ENCODE data around the gene AMACR. TPM values are rescaled to one million over a fixed set of nuclear protein-coding genes. Genes with fewer than 3 reads are reported as not detected.

AMACR gene
- total and polyA plus RNA-seq, 10 of the 15 experiments (the other 5 are each of a cell fraction or from before 2014, with no cell fraction given) = 2.6 to 20.4 (median 10.4) TPM

DNA sequence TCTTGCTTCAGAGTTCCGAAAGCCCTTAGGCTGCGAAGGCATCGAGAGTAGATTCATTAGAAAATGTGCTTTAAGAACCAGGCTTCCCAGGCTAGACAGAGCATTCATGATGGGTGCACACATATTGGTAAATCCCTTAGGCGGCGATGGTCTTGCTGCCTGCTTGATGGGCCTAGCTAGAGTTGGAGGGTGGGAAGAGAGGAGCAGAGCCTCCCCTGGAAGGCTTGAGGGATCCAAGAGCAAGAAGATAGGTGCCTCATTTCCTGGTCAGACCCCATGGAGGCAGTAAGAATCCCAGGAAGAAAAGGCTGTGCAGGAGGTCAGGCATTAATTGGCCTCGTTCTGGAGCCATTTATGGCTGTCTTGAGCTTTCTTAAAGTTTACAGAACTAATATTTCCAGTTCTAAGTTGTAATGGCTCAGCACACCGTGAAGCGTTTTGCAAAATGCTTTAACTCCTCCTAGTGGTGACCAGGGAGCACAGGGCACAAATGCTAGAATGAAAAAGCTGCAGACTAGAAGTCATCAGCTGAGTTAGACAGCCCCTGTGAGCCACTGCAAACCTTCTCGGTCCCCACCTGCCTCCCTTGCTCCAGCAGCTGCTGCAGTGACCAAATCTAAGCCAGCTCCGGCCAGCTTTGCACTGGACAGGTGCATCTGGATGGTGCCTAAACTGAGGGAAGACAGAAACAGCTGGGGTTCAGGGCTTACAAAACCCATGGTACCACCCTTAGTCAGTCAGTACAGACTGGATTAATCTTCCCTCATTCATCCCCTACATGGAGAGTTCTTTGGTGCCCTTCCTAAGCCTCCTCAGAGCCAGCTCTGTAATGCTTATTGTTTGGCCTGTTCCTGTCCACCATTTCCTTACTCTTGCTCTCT lies 38.0 kb downstream of the AMACR start (continued):
- TF ChIP-seq CBFB (IDR thresholded peaks at IDR 0.05; ENCODE audit: low read depth) (no peak), KLF5 (IDR thresholded peaks at IDR 0.05; ENCODE audit: partially characterized antibody) (no peak), ATF2 (IDR thresholded peaks at IDR 0.05; ENCODE audit: low read length) (no peak), MEF2B (IDR thresholded peaks at IDR 0.05; ENCODE audit: partially characterized antibody, poor library complexity, severe bottlenecking) (no peak), NFYB (IDR thresholded peaks at IDR 0.05; ENCODE audit: insufficient read depth, low read depth, low read length) (no peak), BCL11A (IDR thresholded peaks at IDR 0.05; ENCODE audit: low read depth, low read length) (no peak), RBBP5 (conservative IDR thresholded peaks at IDR 0.05) (no peak), EP300 (IDR thresholded peaks at IDR 0.05; ENCODE audit: borderline replicate concordance in 1 of 2, control insufficient read depth in 1 of 2, low read depth in 2 of 2, low read length in 2 of 2) (no peak), STAT1 (conservative IDR thresholded peaks at IDR 0.05) (no peak), SMC3 (IDR thresholded peaks at IDR 0.05; ENCODE audit: borderline replicate concordance, low read length) (peak; percentile 59; the same call in 1 of the 2 replicates), SMAD1 (IDR thresholded peaks at IDR 0.05; ENCODE audit: low read depth, partially characterized antibody) (no peak), TAF1 (IDR thresholded peaks at IDR 0.05; ENCODE audit: borderline replicate concordance, low read depth, low read length) (no peak), YY1 (IDR thresholded peaks at IDR 0.05; ENCODE audit: low read depth, low read length) (peak; percentile 53; the same call in 1 of the 2 replicates), E2F8 (IDR thresholded peaks at IDR 0.05; ENCODE audit: low read depth, partially characterized antibody) (no peak), MXI1 (IDR thresholded peaks at IDR 0.05; ENCODE audit: low read depth, low read length) (no peak), ZBED1 (IDR thresholded peaks at IDR 0.05; ENCODE audit: borderline replicate concordance) (no peak)
- TF ChIP-seq, protein P1, sequence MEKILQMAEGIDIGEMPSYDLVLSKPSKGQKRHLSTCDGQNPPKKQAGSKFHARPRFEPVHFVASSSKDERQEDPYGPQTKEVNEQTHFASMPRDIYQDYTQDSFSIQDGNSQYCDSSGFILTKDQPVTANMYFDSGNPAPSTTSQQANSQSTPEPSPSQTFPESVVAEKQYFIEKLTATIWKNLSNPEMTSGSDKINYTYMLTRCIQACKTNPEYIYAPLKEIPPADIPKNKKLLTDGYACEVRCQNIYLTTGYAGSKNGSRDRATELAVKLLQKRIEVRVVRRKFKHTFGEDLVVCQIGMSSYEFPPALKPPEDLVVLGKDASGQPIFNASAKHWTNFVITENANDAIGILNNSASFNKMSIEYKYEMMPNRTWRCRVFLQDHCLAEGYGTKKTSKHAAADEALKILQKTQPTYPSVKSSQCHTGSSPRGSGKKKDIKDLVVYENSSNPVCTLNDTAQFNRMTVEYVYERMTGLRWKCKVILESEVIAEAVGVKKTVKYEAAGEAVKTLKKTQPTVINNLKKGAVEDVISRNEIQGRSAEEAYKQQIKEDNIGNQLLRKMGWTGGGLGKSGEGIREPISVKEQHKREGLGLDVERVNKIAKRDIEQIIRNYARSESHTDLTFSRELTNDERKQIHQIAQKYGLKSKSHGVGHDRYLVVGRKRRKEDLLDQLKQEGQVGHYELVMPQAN (conservative IDR thresholded peaks at IDR 0.05) = no peak
- TF ChIP-seq, protein P2, sequence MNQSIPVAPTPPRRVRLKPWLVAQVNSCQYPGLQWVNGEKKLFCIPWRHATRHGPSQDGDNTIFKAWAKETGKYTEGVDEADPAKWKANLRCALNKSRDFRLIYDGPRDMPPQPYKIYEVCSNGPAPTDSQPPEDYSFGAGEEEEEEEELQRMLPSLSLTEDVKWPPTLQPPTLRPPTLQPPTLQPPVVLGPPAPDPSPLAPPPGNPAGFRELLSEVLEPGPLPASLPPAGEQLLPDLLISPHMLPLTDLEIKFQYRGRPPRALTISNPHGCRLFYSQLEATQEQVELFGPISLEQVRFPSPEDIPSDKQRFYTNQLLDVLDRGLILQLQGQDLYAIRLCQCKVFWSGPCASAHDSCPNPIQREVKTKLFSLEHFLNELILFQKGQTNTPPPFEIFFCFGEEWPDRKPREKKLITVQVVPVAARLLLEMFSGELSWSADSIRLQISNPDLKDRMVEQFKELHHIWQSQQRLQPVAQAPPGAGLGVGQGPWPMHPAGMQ (IDR thresholded peaks at IDR 0.05; ENCODE audit: borderline replicate concordance) = no peak
- TF ChIP-seq, protein P3, sequence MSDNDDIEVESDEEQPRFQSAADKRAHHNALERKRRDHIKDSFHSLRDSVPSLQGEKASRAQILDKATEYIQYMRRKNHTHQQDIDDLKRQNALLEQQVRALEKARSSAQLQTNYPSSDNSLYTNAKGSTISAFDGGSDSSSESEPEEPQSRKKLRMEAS (IDR thresholded peaks at IDR 0.05; ENCODE audit: low read depth, low read length) = no peak

All from GM12878 (cell line).